ENCODE results near the gene OSER1. TPM values are rescaled to one million over a fixed set of nuclear protein-coding genes. Genes with fewer than 3 reads are reported as not detected.

The OSER1 gene
- polyA plus RNA-seq, 1 donor: 43.4 TPM

Other genes starting within 250 kb of the OSER1 start
- 15.6 TPM for gene JPH2, start 23.6 kb downstream of the OSER1 start, polyA plus RNA-seq
- gene GDAP1L1, start 36.5 kb upstream of the OSER1 start, polyA plus RNA-seq: 5.4 TPM
- 7.4 TPM for gene FITM2, start 100.4 kb upstream of the OSER1 start, polyA plus RNA-seq
- 0.04 TPM for gene R3HDML, start 126.3 kb upstream of the OSER1 start, polyA plus RNA-seq
- 259 TPM for gene HNF4A, start 144.9 kb upstream of the OSER1 start, polyA plus RNA-seq

Data from large intestine (tissue), 1 donor.